Vagina (tissue), 2 donors: ENCODE measurements around the gene TMEM100.

Experiments
- POLR2A ChIP-seq, 2 donors: fragments of 450-650 bp; IDR thresholded peaks; one replicate each; pipeline ENCODE4 v1.6.1; 2017; ENCODE audit warnings: antibody characterized with exemption in 2 of 2, mild to moderate bottlenecking in 2 of 2, moderate library complexity in 2 of 2
- POLR2AphosphoS5 ChIP-seq, 2 donors: sonication (generic); formaldehyde crosslinking; IDR thresholded peaks; one replicate each; pipeline ENCODE4 v1.9.0; 2017; ENCODE audit warnings: antibody characterized with exemption in 2 of 2, mild to moderate bottlenecking in 2 of 2, low read depth in 1 of 2; ENCODE audit not compliant: insufficient read depth in 1 of 2
- TF ChIP-seq, protein P1 (sequence below), 3 experiments: fragments of 450-650 bp in 2 of 3; fragments of 200-600 bp in 1 of 3; sonication (generic) in 1 of 3; IDR thresholded peaks; one replicate each; pipeline ENCODE4 v1.5.1; 2017 to 2019; ENCODE audit warnings: antibody characterized with exemption in 3 of 3, mild to moderate bottlenecking in 2 of 3, moderate library complexity in 2 of 3

GRCh38 chr17:55688057-55688456, 34.6 kb downstream of the TMEM100 start:
- TF ChIP-seq, protein P1, sequence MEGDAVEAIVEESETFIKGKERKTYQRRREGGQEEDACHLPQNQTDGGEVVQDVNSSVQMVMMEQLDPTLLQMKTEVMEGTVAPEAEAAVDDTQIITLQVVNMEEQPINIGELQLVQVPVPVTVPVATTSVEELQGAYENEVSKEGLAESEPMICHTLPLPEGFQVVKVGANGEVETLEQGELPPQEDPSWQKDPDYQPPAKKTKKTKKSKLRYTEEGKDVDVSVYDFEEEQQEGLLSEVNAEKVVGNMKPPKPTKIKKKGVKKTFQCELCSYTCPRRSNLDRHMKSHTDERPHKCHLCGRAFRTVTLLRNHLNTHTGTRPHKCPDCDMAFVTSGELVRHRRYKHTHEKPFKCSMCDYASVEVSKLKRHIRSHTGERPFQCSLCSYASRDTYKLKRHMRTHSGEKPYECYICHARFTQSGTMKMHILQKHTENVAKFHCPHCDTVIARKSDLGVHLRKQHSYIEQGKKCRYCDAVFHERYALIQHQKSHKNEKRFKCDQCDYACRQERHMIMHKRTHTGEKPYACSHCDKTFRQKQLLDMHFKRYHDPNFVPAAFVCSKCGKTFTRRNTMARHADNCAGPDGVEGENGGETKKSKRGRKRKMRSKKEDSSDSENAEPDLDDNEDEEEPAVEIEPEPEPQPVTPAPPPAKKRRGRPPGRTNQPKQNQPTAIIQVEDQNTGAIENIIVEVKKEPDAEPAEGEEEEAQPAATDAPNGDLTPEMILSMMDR (IDR thresholded peaks at IDR 0.05) = no peak
- TF ChIP-seq POLR2A (IDR thresholded peaks at IDR 0.05) (no peak), POLR2AphosphoS5 (IDR thresholded peaks at IDR 0.05; ENCODE audit: insufficient read depth in 1 of 2, low read depth in 1 of 2) (no peak)
